AG08396 (cell line): ENCODE data around the gene LILRA6.
"Not testable (repeated sequence)": the region's sequence is repeated elsewhere in the genome, so short reads cannot be mapped to it uniquely, and the experiment has no call there.

Source experiments
- DNase-seq: peaks from one replicate; pipeline ENCODE4 v3.0.0; 2012; ENCODE audit warnings: low spot score, mixed read lengths

Gene LILRA6

GRCh38 chr19:54262470-54262869 lies 19.9 kb upstream of the LILRA6 start:
- no peak for DNase-seq

- no peak for DNase-seq
These were observed 19.5 kb upstream of the LILRA6 start for GRCh38 chr19:54262066-54262465.

GRCh38 chr19:54257116-54257480 lies 14.5 kb upstream of the LILRA6 start, which contains the start of gene LILRB5:
Gene LILRB5 (minus strand): TSS chr19:54257273. CDS start chr19:54257193, 80 bp downstream.
- DNase-seq = no peak

- no peak for DNase-seq
These were observed 13.9 kb upstream of the LILRA6 start for GRCh38 chr19:54256250-54257115.

- DNase-seq = no peak
These were observed 12.7 kb upstream of the LILRA6 start for GRCh38 chr19:54255105-54255775.

GRCh38 chr19:54254195-54254906 lies 11.8 kb upstream of the LILRA6 start:
- DNase-seq = no peak

GRCh38 chr19:54253331-54254194 lies 11.0 kb upstream of the LILRA6 start:
- no peak for DNase-seq

GRCh38 chr19:54252845-54253244 lies 10.3 kb upstream of the LILRA6 start:
- DNase-seq = no peak

GRCh38 chr19:54252243-54252642 lies 9.7 kb upstream of the LILRA6 start:
- no peak for DNase-seq

- no peak for DNase-seq
These were observed 5.5 kb upstream of the LILRA6 start for GRCh38 chr19:54248016-54248601.

GRCh38 chr19:54247106-54247930 lies 4.7 kb upstream of the LILRA6 start:
- no peak for DNase-seq

- no peak for DNase-seq
These were observed 3.3 kb upstream of the LILRA6 start for GRCh38 chr19:54245936-54246335.

- not testable (repeated sequence) for DNase-seq
These were observed 1.2 kb upstream of the LILRA6 start for GRCh38 chr19:54243809-54244208.

- DNase-seq = not testable (repeated sequence)
These were observed 356 bp downstream of the LILRA6 start for GRCh38 chr19:54242234-54242633.

GRCh38 chr19:54240372-54241336 lies 1.9 kb downstream of the LILRA6 start:
- DNase-seq = not testable (repeated sequence)

GRCh38 chr19:54239491-54240371 lies 2.9 kb downstream of the LILRA6 start:
- DNase-seq = not testable (repeated sequence)

GRCh38 chr19:54233941-54234340 lies 8.6 kb downstream of the LILRA6 start:
- no peak for DNase-seq
